ENCODE measurements around the gene CLEC11A. TPM values are rescaled to one million over a fixed set of nuclear protein-coding genes. Genes with fewer than 3 reads are reported as not detected.

CLEC11A gene
- total RNA-seq, 1 donor from 2014 or later, result 0.38 TPM

DNA sequence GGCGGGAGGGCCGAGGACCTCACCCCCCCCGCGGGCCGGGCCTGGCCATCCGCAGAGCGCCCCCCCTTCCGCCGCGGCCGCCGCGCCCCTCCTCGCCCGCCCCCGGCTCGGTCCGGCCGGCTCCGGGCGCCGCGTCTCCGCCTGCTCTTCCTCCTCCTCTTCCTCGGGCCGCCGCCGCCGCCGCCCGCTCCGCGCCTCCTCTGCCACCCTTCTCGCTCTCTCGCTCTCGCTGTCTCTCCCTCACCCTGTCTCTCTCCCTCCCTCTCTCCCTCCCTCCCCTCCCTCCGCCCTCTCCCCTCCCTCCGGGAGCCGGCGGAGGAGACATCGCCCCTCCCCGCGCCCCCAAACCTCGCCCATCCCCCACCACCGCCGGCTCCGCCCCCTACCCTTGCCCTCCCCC is 3.6 kb upstream of the CLEC11A start, which contains the start of gene SHANK1:
Gene SHANK1 (minus strand): TSS at position 237 of the 400 bp plus-strand sequence. CDS start 2,883 bp downstream, outside the sequence.
- Mint-ChIP-seq H3K27me3 (peaks cover 64% of the 10 kb centered on the region), H3K27ac (no peak within 1 kb of the TSS), H3K9me3 (no peaks in the 10 kb centered on the region), H3K36me3 (ENCODE audit: low read depth) (no peaks in the 10 kb centered on the region), H3K4me3 (peak within 1 kb of the TSS; percentile 9), H3K4me1 (peaks cover 30% of the 10 kb centered on the region)
- ATAC-seq (ENCODE audit: low read depth), result no peak
- DNase-seq, result no peak
- TF ChIP-seq, protein P1, sequence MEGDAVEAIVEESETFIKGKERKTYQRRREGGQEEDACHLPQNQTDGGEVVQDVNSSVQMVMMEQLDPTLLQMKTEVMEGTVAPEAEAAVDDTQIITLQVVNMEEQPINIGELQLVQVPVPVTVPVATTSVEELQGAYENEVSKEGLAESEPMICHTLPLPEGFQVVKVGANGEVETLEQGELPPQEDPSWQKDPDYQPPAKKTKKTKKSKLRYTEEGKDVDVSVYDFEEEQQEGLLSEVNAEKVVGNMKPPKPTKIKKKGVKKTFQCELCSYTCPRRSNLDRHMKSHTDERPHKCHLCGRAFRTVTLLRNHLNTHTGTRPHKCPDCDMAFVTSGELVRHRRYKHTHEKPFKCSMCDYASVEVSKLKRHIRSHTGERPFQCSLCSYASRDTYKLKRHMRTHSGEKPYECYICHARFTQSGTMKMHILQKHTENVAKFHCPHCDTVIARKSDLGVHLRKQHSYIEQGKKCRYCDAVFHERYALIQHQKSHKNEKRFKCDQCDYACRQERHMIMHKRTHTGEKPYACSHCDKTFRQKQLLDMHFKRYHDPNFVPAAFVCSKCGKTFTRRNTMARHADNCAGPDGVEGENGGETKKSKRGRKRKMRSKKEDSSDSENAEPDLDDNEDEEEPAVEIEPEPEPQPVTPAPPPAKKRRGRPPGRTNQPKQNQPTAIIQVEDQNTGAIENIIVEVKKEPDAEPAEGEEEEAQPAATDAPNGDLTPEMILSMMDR (IDR thresholded peaks at IDR 0.05), result no peak
- intact Hi-C loops (cut with micrococcal nuclease), result no loop called here
- POLR2A ChIA-PET, result no interaction called here
- CTCF ChIA-PET, result no interaction called here

DNA sequence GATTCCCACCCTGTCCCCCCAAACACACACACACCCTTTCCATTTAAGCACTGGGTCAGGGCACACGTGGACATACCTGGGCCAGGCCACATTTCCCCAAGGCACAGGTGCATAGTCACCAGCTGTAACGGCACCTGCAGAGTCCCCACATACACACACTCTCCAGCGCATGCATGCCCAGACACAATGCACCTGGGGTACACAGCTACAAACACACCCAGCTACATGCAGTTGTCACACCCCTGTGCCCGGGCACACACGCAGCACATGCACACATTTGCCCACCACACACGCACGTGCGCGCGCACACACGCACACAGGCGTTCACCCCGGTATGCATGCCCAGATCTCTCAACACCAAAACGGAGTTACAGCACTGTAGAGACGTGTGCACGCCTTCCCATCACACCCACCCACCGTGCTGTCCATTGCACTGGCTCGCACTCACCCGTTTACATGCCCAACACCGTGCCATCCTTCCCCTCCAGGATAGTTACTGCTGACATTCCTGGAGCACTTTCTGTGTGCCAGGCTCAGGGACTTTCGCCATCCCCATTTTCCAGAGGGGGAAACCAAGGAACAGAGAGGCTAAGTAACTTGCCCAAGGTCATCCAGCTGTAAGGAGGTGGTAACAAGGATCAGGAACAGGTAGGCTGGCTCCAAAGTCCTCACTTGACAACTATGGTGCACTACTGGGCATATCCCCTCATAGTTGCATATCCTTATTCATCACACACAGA is 2.8 kb upstream of the CLEC11A start:
- DNase-seq, result no peak
- H3K4me1 Mint-ChIP-seq, result peaks cover 36% of the 10 kb centered on the region
- no peak overlapping the region for H3K27ac Mint-ChIP-seq
- peaks cover 59% of the 10 kb centered on the region for H3K27me3 Mint-ChIP-seq
- TF ChIP-seq, protein P1 (IDR thresholded peaks at IDR 0.05), result no peak
- POLR2A ChIA-PET, result no interaction called here
- H3K4me3 Mint-ChIP-seq, result peak overlapping the region; percentile 9
- ATAC-seq (ENCODE audit: low read depth), result no peak
- intact Hi-C loops (cut with micrococcal nuclease), result loop anchor here (5.0 kb wide), 1 partner anchor 202 kb away; no protein-coding TSS in a partner anchor
- no peaks in the 10 kb centered on the region for H3K36me3 Mint-ChIP-seq (ENCODE audit: low read depth)
- CTCF ChIA-PET, result no interaction called here
- H3K9me3 Mint-ChIP-seq, result no peaks in the 10 kb centered on the region

DNA sequence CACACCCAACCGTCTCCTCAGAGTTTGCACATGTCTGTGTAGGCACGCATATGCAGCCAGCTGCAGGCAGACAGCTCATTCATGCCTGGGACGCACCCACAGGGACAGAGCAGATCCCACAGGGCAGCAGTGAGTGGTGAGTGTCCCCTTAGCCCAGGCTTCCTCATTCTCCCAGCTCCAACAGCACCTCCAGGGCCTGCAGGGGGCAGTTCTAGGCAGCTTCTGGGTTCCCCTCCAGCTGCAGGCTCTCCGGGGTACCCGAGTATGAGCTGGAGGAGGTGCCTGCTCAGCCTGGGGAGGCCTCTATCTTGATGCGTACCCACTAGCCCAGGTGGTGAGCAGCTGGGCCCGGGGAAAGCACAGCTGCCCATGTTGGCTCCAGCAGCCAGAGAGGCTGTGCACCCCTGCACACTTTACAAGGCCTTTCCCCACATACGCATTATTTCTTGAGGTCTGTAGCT is 2.2 kb upstream of the CLEC11A start:
- no peak overlapping the region for H3K4me3 Mint-ChIP-seq
- ChIA-PET POLR2A (no interaction called here), CTCF (interaction anchor here (0.7 kb wide), 1 partner anchor 51 kb away, joined by 3 read pairs; no protein-coding TSS in a partner anchor)
- no peak for ATAC-seq (ENCODE audit: low read depth)
- H3K27me3 Mint-ChIP-seq, result peaks cover 61% of the 10 kb centered on the region
- intact Hi-C loops (cut with micrococcal nuclease), result loop anchor here (5.0 kb wide), 1 partner anchor 201 kb away; no protein-coding TSS in a partner anchor
- TF ChIP-seq, protein P1 (IDR thresholded peaks at IDR 0.05), result no peak
- no peak for DNase-seq
- H3K9me3 Mint-ChIP-seq, result no peaks in the 10 kb centered on the region
- H3K36me3 Mint-ChIP-seq (ENCODE audit: low read depth), result no peaks in the 10 kb centered on the region
- H3K27ac Mint-ChIP-seq, result no peak overlapping the region
- peaks cover 42% of the 10 kb centered on the region for H3K4me1 Mint-ChIP-seq

DNA sequence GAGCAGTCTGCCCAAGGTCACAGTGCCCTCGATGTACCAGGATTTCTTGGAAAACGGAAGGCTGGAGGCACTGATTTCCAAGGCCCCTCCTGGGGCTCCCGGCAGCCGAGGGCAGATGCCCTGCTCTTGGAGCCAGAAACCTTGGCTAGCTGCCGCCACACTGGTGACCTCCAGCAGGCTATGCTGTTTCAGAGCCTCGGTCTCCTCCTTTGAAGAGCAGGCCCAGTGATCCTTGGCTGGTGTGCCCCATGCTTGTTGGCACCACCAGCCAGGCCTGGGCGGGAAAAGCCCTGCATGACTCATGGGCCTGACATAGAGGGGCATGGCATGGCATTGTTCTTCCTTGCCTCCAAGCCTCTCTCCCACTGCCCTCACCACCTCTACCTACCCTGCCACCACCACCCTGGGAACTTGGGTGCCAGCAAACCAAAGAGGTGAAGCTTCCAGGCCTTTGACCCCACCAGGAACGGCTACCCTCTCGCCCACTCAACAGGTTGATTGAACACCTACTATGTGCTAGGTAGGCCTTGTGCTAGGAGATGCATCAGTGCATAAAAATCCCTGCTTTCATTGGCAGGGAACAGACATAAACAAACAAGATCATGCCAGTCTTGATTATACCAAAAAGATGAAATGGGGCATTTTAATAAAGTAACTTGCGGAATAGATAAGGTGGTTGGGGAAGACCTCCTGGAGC is 1.6 kb upstream of the CLEC11A start:
- no peak for DNase-seq
- CTCF ChIA-PET, result interaction anchor here (0.7 kb wide), 1 partner anchor 52 kb away, joined by 3 read pairs; no protein-coding TSS in a partner anchor
- H3K36me3 Mint-ChIP-seq (ENCODE audit: low read depth), result no peaks in the 10 kb centered on the region
- no peaks in the 10 kb centered on the region for H3K9me3 Mint-ChIP-seq
- H3K27me3 Mint-ChIP-seq, result peaks cover 59% of the 10 kb centered on the region
- POLR2A ChIA-PET, result no interaction called here
- TF ChIP-seq, protein P1 (IDR thresholded peaks at IDR 0.05), result no peak
- ATAC-seq (ENCODE audit: low read depth), result no peak
- H3K4me3 Mint-ChIP-seq, result no peak overlapping the region
- intact Hi-C loops (cut with micrococcal nuclease), result loop anchor here (5.0 kb wide), 1 partner anchor 201 kb away; no protein-coding TSS in a partner anchor
- peaks cover 45% of the 10 kb centered on the region for H3K4me1 Mint-ChIP-seq
- H3K27ac Mint-ChIP-seq, result no peak overlapping the region

All from activated B cell treated with CpG ODN at 0.5 μM for 24 hours (primary cell).